Vagina (tissue), 2 donors: ENCODE measurements around the gene QARS1. TPM values are rescaled to one million over a fixed set of nuclear protein-coding genes. Genes with fewer than 3 reads are reported as not detected.

ENCODE experiments used
- DNase-seq, 2 donors: peaks; one replicate each; pipeline ENCODE4 v3.0.0-alpha.2; 2017; ENCODE audit errors: extremely low spot score in 2 of 2
- H3K27ac ChIP-seq: fragments of 200-600 bp; sonication (generic); one replicate; pipeline ENCODE4 v1.5.1; 2019
- H3K27me3 ChIP-seq: fragments of 200-600 bp; sonication (generic); one replicate; pipeline ENCODE4 v1.5.1; 2019
- H3K36me3 ChIP-seq, 2 donors: fragments of 200-600 bp; sonication (generic); one replicate each; pipeline ENCODE4 v1.5.1; 2017 to 2019
- H3K4me1 ChIP-seq: fragments of 200-600 bp; sonication (generic); one replicate; pipeline ENCODE4 v1.5.1; 2019
- H3K4me3 ChIP-seq, 2 donors: fragments of 200-600 bp; sonication (generic); 1 replicate in 1 of 2; 2 replicates in 1 of 2; pipeline ENCODE4 v1.5.1; 2016 to 2019
- H3K9me3 ChIP-seq: fragments of 200-600 bp; sonication (generic); one replicate; pipeline ENCODE4 v1.5.1; 2019
- POLR2A ChIP-seq, 2 donors: fragments of 450-650 bp; IDR thresholded peaks; one replicate each; pipeline ENCODE4 v1.6.1; 2017; ENCODE audit warnings: antibody characterized with exemption in 2 of 2, mild to moderate bottlenecking in 2 of 2, moderate library complexity in 2 of 2
- POLR2AphosphoS5 ChIP-seq, 2 donors: sonication (generic); formaldehyde crosslinking; IDR thresholded peaks; one replicate each; pipeline ENCODE4 v1.9.0; 2017; ENCODE audit warnings: antibody characterized with exemption in 2 of 2, mild to moderate bottlenecking in 2 of 2, low read depth in 1 of 2; ENCODE audit not compliant: insufficient read depth in 1 of 2
- intact Hi-C: fragments of 100-400 bp; cut with DNase I; formaldehyde crosslinking; loops from one replicate; pipeline ENCODE4 v1.15.1; 2023
- total RNA-seq: library from RNA; depleted of rRNA; stranded (reverse); fragments of >200 nt; gene quantifications from one replicate; pipeline ENCODE4 v1.2.3, GENCODE V29; 2016
- TF ChIP-seq, protein P1 (sequence below), 3 experiments: fragments of 450-650 bp in 2 of 3; fragments of 200-600 bp in 1 of 3; sonication (generic) in 1 of 3; IDR thresholded peaks; one replicate each; pipeline ENCODE4 v1.5.1; 2017 to 2019; ENCODE audit warnings: antibody characterized with exemption in 3 of 3, mild to moderate bottlenecking in 2 of 3, moderate library complexity in 2 of 3

The QARS1 gene
- total RNA-seq, 1 donor from 2014 or later: 223 TPM

DNA sequence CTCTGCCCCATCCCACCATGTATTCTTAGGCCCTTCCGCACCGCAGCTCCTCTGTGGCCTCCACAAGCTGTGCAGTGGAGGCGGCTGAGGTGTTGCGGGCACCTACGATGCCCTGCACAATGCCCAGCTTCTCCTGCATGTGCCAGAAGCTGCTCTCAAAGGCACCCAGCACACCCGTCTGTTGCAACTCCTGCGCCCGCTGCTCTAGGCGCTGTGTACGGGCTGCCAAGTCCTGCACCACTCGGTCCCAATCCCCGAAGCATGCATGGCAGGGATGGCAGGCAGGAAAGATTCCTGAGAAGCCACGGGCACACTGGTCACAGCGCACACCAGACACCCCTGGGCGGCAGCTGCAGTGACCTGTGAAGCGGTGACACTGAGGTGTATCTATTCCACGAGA lies 19.1 kb upstream of the QARS1 start:
- peaks cover 0 to 62% of the 10 kb centered on the region in 2 donors for H3K36me3 ChIP-seq
- H3K9me3 ChIP-seq: no peaks in the 10 kb centered on the region
- H3K27ac ChIP-seq: no peak overlapping the region
- peaks cover 22% of the 10 kb centered on the region for H3K4me1 ChIP-seq
- TF ChIP-seq POLR2A (IDR thresholded peaks at IDR 0.05): no peak
- TF ChIP-seq, protein P1, sequence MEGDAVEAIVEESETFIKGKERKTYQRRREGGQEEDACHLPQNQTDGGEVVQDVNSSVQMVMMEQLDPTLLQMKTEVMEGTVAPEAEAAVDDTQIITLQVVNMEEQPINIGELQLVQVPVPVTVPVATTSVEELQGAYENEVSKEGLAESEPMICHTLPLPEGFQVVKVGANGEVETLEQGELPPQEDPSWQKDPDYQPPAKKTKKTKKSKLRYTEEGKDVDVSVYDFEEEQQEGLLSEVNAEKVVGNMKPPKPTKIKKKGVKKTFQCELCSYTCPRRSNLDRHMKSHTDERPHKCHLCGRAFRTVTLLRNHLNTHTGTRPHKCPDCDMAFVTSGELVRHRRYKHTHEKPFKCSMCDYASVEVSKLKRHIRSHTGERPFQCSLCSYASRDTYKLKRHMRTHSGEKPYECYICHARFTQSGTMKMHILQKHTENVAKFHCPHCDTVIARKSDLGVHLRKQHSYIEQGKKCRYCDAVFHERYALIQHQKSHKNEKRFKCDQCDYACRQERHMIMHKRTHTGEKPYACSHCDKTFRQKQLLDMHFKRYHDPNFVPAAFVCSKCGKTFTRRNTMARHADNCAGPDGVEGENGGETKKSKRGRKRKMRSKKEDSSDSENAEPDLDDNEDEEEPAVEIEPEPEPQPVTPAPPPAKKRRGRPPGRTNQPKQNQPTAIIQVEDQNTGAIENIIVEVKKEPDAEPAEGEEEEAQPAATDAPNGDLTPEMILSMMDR (IDR thresholded peaks at IDR 0.05): no peak
- no peak for TF ChIP-seq POLR2AphosphoS5 (IDR thresholded peaks at IDR 0.05; ENCODE audit: insufficient read depth in 1 of 2, low read depth in 1 of 2)
- intact Hi-C loops: no loop called here
- DNase-seq: no peak
- H3K4me3 ChIP-seq: no peak overlapping the region
- H3K27me3 ChIP-seq: no peaks in the 10 kb centered on the region

- Histone ChIP-seq H3K4me3 (no peak overlapping the region), H3K27me3 (no peaks in the 10 kb centered on the region), H3K36me3 (peaks cover 0 to 63% of the 10 kb centered on the region in 2 donors), H3K27ac (no peak overlapping the region), H3K9me3 (no peaks in the 10 kb centered on the region), H3K4me1 (peaks cover 24% of the 10 kb centered on the region)
- no peak for TF ChIP-seq POLR2A (IDR thresholded peaks at IDR 0.05)
- TF ChIP-seq, protein P1 (IDR thresholded peaks at IDR 0.05): no peak
- TF ChIP-seq POLR2AphosphoS5 (IDR thresholded peaks at IDR 0.05; ENCODE audit: insufficient read depth in 1 of 2, low read depth in 1 of 2): no peak
- DNase-seq: no peak
- intact Hi-C loops: no loop called here
Measured at GRCh38 chr3:49122886-49123545, 18.5 kb upstream of the QARS1 start.

DNA sequence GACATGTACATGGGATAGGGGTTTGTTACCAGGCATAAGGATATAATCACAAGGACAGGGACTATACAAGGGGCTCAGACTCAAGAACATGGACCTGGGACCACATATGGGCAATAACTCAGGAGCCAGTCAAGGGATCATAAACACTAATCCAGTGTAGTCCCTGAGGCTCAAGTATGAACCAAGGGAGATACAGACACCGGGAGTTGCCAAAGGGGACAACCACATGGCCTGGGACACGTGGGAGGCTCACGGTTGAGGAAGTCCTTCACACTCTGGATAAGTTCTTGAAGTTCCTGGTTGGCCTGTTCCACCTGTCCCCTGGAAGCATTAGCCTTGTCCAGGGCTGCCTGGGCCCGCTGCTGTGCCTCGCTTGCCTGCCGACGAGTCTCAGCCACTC lies 17.9 kb upstream of the QARS1 start:
- Histone ChIP-seq H3K27ac (no peak overlapping the region), H3K27me3 (no peaks in the 10 kb centered on the region), H3K4me3 (no peak overlapping the region), H3K9me3 (no peaks in the 10 kb centered on the region), H3K4me1 (peaks cover 24% of the 10 kb centered on the region), H3K36me3 (peaks cover 0 to 68% of the 10 kb centered on the region in 2 donors)
- DNase-seq: no peak
- intact Hi-C loops: no loop called here
- TF ChIP-seq, protein P1 (IDR thresholded peaks at IDR 0.05): no peak
- TF ChIP-seq POLR2AphosphoS5 (IDR thresholded peaks at IDR 0.05; ENCODE audit: insufficient read depth in 1 of 2, low read depth in 1 of 2): no peak

DNA sequence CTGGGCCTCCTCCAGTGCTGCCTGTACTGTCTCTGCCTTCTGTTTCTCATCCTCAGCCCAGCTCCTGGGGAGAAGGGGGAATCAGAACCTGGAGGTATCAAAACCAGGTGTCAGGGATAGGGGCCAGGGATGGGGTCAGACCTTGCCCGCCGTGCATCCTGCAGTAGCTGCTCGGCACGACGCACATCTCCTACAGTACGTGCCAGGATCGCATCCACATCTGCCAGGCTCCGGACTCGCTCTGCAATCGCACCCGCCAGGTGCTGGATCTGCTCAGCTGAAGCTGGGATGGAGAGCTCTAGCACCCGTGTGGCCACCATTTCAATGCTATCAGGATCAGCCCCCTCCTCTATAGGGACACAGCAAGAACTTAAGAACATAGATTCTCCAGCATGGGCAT lies 17.5 kb upstream of the QARS1 start:
- no peak for DNase-seq
- Histone ChIP-seq H3K4me1 (peaks cover 24% of the 10 kb centered on the region), H3K27me3 (no peaks in the 10 kb centered on the region), H3K36me3 (peaks cover 1 to 73% of the 10 kb centered on the region in 2 donors), H3K27ac (no peak overlapping the region), H3K9me3 (no peaks in the 10 kb centered on the region), H3K4me3 (no peak overlapping the region)
- TF ChIP-seq POLR2AphosphoS5 (IDR thresholded peaks at IDR 0.05; ENCODE audit: insufficient read depth in 1 of 2, low read depth in 1 of 2): no peak
- intact Hi-C loops: no loop called here

- no peaks in the 10 kb centered on the region for H3K9me3 ChIP-seq
- H3K4me3 ChIP-seq: peak overlapping the region; percentile 76 to 100
- H3K27ac ChIP-seq: peak overlapping the region; percentile 97
- peaks cover 24% of the 10 kb centered on the region for H3K4me1 ChIP-seq
- TF ChIP-seq POLR2AphosphoS5 (IDR thresholded peaks at IDR 0.05; ENCODE audit: insufficient read depth in 1 of 2, low read depth in 1 of 2): no peak
- TF ChIP-seq, protein P1 (IDR thresholded peaks at IDR 0.05): no peak
- no peak for TF ChIP-seq POLR2A (IDR thresholded peaks at IDR 0.05)
- peaks cover 5 to 76% of the 10 kb centered on the region in 2 donors for H3K36me3 ChIP-seq
- intact Hi-C loops: no loop called here
- DNase-seq: no peak
- H3K27me3 ChIP-seq: no peaks in the 10 kb centered on the region
Measured at GRCh38 chr3:49121132-49121736, 16.7 kb upstream of the QARS1 start.
